ENCODE measurements around the gene MYOC.

- TF ChIP-seq TAF1 (IDR thresholded peaks at IDR 0.05; ENCODE audit: borderline replicate concordance, insufficient read depth, low read length): no peak
- no peak for TF ChIP-seq SIN3A (IDR thresholded peaks at IDR 0.05; ENCODE audit: borderline replicate concordance, insufficient read depth, low read length)
- no peak for TF ChIP-seq POLR2AphosphoS5 (IDR thresholded peaks at IDR 0.05; ENCODE audit: low read depth, low read length)
- TF ChIP-seq REST (IDR thresholded peaks at IDR 0.05; ENCODE audit: insufficient read depth in 1 of 2, low read depth in 2 of 2, low read length in 2 of 2): no peak
Observed at GRCh38 chr1:171642197-171642596, 10.3 kb downstream of the MYOC start.

All from PFSK-1 (cell line).